Epithelial cell of prostate (primary cell): Measurements from ENCODE around the gene ABCC6.
"Not testable (repeated sequence)": the region's sequence is repeated elsewhere in the genome, so short reads cannot be mapped to it uniquely, and the experiment has no call there.

Experiments
- DNase-seq: peaks from one replicate; pipeline ENCODE4 v3.0.0-alpha.2; 2011; ENCODE audit warnings: low read depth, low spot score
- H3K27ac ChIP-seq: fragments of 450-650 bp; 2 replicates; pipeline ENCODE4 v1.5.1; 2017; ENCODE audit warnings: mild to moderate bottlenecking

The ABCC6 gene

GRCh38 chr16:16222850-16223661 lies at the start of gene ABCC6:
Gene ABCC6 (minus strand): TSS chr16:16223494. CDS start chr16:16223434, 60 bp downstream.
- not testable (repeated sequence) for DNase-seq, H3K27ac ChIP-seq

GRCh38 chr16:16272573-16273221 lies 49.4 kb upstream of the ABCC6 start:
- not testable (repeated sequence) for DNase-seq, H3K27ac ChIP-seq

GRCh38 chr16:16271658-16272057 lies 48.4 kb upstream of the ABCC6 start:
- H3K27ac ChIP-seq, result not testable (repeated sequence)

GRCh38 chr16:16268185-16268808 lies 45.0 kb upstream of the ABCC6 start:
- not testable (repeated sequence) for H3K27ac ChIP-seq, DNase-seq

More at GRCh38 chr16:16271658-16272057, 48.4 kb upstream of the ABCC6 start:
- DNase-seq, result not testable (repeated sequence)

GRCh38 chr16:16267708-16268107 lies 44.4 kb upstream of the ABCC6 start:
- not testable (repeated sequence) for DNase-seq, H3K27ac ChIP-seq

GRCh38 chr16:16265044-16265443 lies 41.8 kb upstream of the ABCC6 start:
- not testable (repeated sequence) for DNase-seq, H3K27ac ChIP-seq

GRCh38 chr16:16263947-16264346 lies 40.7 kb upstream of the ABCC6 start:
- not testable (repeated sequence) for DNase-seq, H3K27ac ChIP-seq

- not testable (repeated sequence) for DNase-seq, H3K27ac ChIP-seq
Observed at GRCh38 chr16:16262954-16263555, 39.8 kb upstream of the ABCC6 start.

- DNase-seq, H3K27ac ChIP-seq: not testable (repeated sequence)
Observed at GRCh38 chr16:16259971-16260370, 36.7 kb upstream of the ABCC6 start.

- DNase-seq, result not testable (repeated sequence)
Observed at GRCh38 chr16:16258822-16259221, 35.5 kb upstream of the ABCC6 start.

GRCh38 chr16:16257301-16257923 lies 34.1 kb upstream of the ABCC6 start:
- DNase-seq, H3K27ac ChIP-seq: not testable (repeated sequence)

More at GRCh38 chr16:16258822-16259221, 35.5 kb upstream of the ABCC6 start:
- not testable (repeated sequence) for H3K27ac ChIP-seq

- H3K27ac ChIP-seq, DNase-seq: not testable (repeated sequence)
Observed at GRCh38 chr16:16252377-16252776, 29.1 kb upstream of the ABCC6 start.

- DNase-seq, H3K27ac ChIP-seq: not testable (repeated sequence)
Observed at GRCh38 chr16:16249621-16250330, 26.5 kb upstream of the ABCC6 start.

- not testable (repeated sequence) for DNase-seq, H3K27ac ChIP-seq
Observed at GRCh38 chr16:16247439-16247838, 24.1 kb upstream of the ABCC6 start.

GRCh38 chr16:16246578-16247262 lies 23.4 kb upstream of the ABCC6 start:
- DNase-seq, H3K27ac ChIP-seq: not testable (repeated sequence)

GRCh38 chr16:16243886-16244285 lies 20.6 kb upstream of the ABCC6 start:
- H3K27ac ChIP-seq, DNase-seq: not testable (repeated sequence)

GRCh38 chr16:16240667-16241066 lies 17.4 kb upstream of the ABCC6 start:
- DNase-seq, H3K27ac ChIP-seq: not testable (repeated sequence)

GRCh38 chr16:16237738-16238137 lies 14.4 kb upstream of the ABCC6 start:
- not testable (repeated sequence) for DNase-seq, H3K27ac ChIP-seq

- not testable (repeated sequence) for DNase-seq, H3K27ac ChIP-seq
Observed at GRCh38 chr16:16237071-16237470, 13.8 kb upstream of the ABCC6 start.
